Measurements from ENCODE around the gene SRGAP3.

Gene SRGAP3

GRCh38 chr3:8985411-8985831, 264.0 kb downstream of the SRGAP3 start:
- Histone ChIP-seq H3K36me3 (ENCODE audit: control insufficient read depth, insufficient read depth, low read length) (no peaks in the 10 kb centered on the region), H3K4me1 (ENCODE audit: control insufficient read depth, insufficient read depth, low read length) (peaks cover 30% of the 10 kb centered on the region), H3K9me3 (ENCODE audit: control insufficient read depth, low read length) (no peaks in the 10 kb centered on the region), H3K4me3 (ENCODE audit: low read length) (no peak overlapping the region), H3K27me3 (ENCODE audit: control insufficient read depth, insufficient read depth, low read length) (no peaks in the 10 kb centered on the region), H3K9ac (ENCODE audit: low read length) (no peak overlapping the region)

GRCh38 chr3:8984526-8984925, 264.9 kb downstream of the SRGAP3 start:
- H3K4me3 ChIP-seq (ENCODE audit: low read length): no peak overlapping the region
- peaks cover 30% of the 10 kb centered on the region for H3K4me1 ChIP-seq (ENCODE audit: control insufficient read depth, insufficient read depth, low read length)
- no peaks in the 10 kb centered on the region for H3K9me3 ChIP-seq (ENCODE audit: control insufficient read depth, low read length)
- no peaks in the 10 kb centered on the region for H3K27me3 ChIP-seq (ENCODE audit: control insufficient read depth, insufficient read depth, low read length)
- no peaks in the 10 kb centered on the region for H3K36me3 ChIP-seq (ENCODE audit: control insufficient read depth, insufficient read depth, low read length)
- H3K9ac ChIP-seq (ENCODE audit: low read length): no peak overlapping the region

- Histone ChIP-seq H3K9me3 (ENCODE audit: control insufficient read depth, low read length) (no peaks in the 10 kb centered on the region), H3K36me3 (ENCODE audit: control insufficient read depth, insufficient read depth, low read length) (no peaks in the 10 kb centered on the region), H3K4me1 (ENCODE audit: control insufficient read depth, insufficient read depth, low read length) (peaks cover 30% of the 10 kb centered on the region), H3K27me3 (ENCODE audit: control insufficient read depth, insufficient read depth, low read length) (no peaks in the 10 kb centered on the region), H3K4me3 (ENCODE audit: low read length) (no peak overlapping the region), H3K9ac (ENCODE audit: low read length) (no peak overlapping the region)
These were observed 265.4 kb downstream of the SRGAP3 start for GRCh38 chr3:8984081-8984480.

GRCh38 chr3:8983591-8983990, 265.9 kb downstream of the SRGAP3 start:
- H3K36me3 ChIP-seq (ENCODE audit: control insufficient read depth, insufficient read depth, low read length): no peaks in the 10 kb centered on the region
- H3K4me3 ChIP-seq (ENCODE audit: low read length): no peak overlapping the region
- H3K9me3 ChIP-seq (ENCODE audit: control insufficient read depth, low read length): no peaks in the 10 kb centered on the region
- no peak overlapping the region for H3K9ac ChIP-seq (ENCODE audit: low read length)
- no peaks in the 10 kb centered on the region for H3K27me3 ChIP-seq (ENCODE audit: control insufficient read depth, insufficient read depth, low read length)
- peaks cover 30% of the 10 kb centered on the region for H3K4me1 ChIP-seq (ENCODE audit: control insufficient read depth, insufficient read depth, low read length)

GRCh38 chr3:8983026-8983425, 266.4 kb downstream of the SRGAP3 start:
- Histone ChIP-seq H3K27me3 (ENCODE audit: control insufficient read depth, insufficient read depth, low read length) (no peaks in the 10 kb centered on the region), H3K36me3 (ENCODE audit: control insufficient read depth, insufficient read depth, low read length) (no peaks in the 10 kb centered on the region), H3K9me3 (ENCODE audit: control insufficient read depth, low read length) (no peaks in the 10 kb centered on the region), H3K4me1 (ENCODE audit: control insufficient read depth, insufficient read depth, low read length) (peaks cover 30% of the 10 kb centered on the region), H3K4me3 (ENCODE audit: low read length) (no peak overlapping the region), H3K9ac (ENCODE audit: low read length) (no peak overlapping the region)

- Histone ChIP-seq H3K4me3 (ENCODE audit: low read length) (no peak overlapping the region), H3K27me3 (ENCODE audit: control insufficient read depth, insufficient read depth, low read length) (no peaks in the 10 kb centered on the region), H3K36me3 (ENCODE audit: control insufficient read depth, insufficient read depth, low read length) (no peaks in the 10 kb centered on the region), H3K9ac (ENCODE audit: low read length) (no peak overlapping the region), H3K4me1 (ENCODE audit: control insufficient read depth, insufficient read depth, low read length) (peaks cover 25% of the 10 kb centered on the region), H3K9me3 (ENCODE audit: control insufficient read depth, low read length) (no peaks in the 10 kb centered on the region)
These were observed 266.9 kb downstream of the SRGAP3 start for GRCh38 chr3:8982509-8982908.

- Histone ChIP-seq H3K4me1 (ENCODE audit: control insufficient read depth, insufficient read depth, low read length) (peaks cover 23% of the 10 kb centered on the region), H3K9ac (ENCODE audit: low read length) (no peak overlapping the region), H3K27me3 (ENCODE audit: control insufficient read depth, insufficient read depth, low read length) (no peaks in the 10 kb centered on the region), H3K4me3 (ENCODE audit: low read length) (no peak overlapping the region), H3K9me3 (ENCODE audit: control insufficient read depth, low read length) (no peaks in the 10 kb centered on the region), H3K36me3 (ENCODE audit: control insufficient read depth, insufficient read depth, low read length) (no peaks in the 10 kb centered on the region)
These were observed 267.7 kb downstream of the SRGAP3 start for GRCh38 chr3:8981700-8982099.

- no peaks in the 10 kb centered on the region for H3K36me3 ChIP-seq (ENCODE audit: control insufficient read depth, insufficient read depth, low read length)
- no peaks in the 10 kb centered on the region for H3K9me3 ChIP-seq (ENCODE audit: control insufficient read depth, low read length)
- no peaks in the 10 kb centered on the region for H3K27me3 ChIP-seq (ENCODE audit: control insufficient read depth, insufficient read depth, low read length)
- H3K9ac ChIP-seq (ENCODE audit: low read length): no peak overlapping the region
- H3K4me3 ChIP-seq (ENCODE audit: low read length): no peak overlapping the region
- H3K4me1 ChIP-seq (ENCODE audit: control insufficient read depth, insufficient read depth, low read length): peaks cover 23% of the 10 kb centered on the region
These were observed 268.1 kb downstream of the SRGAP3 start for GRCh38 chr3:8981296-8981695.

- H3K4me1 ChIP-seq (ENCODE audit: control insufficient read depth, insufficient read depth, low read length): peaks cover 23% of the 10 kb centered on the region
- no peaks in the 10 kb centered on the region for H3K27me3 ChIP-seq (ENCODE audit: control insufficient read depth, insufficient read depth, low read length)
- no peaks in the 10 kb centered on the region for H3K9me3 ChIP-seq (ENCODE audit: control insufficient read depth, low read length)
- no peaks in the 10 kb centered on the region for H3K36me3 ChIP-seq (ENCODE audit: control insufficient read depth, insufficient read depth, low read length)
- no peak overlapping the region for H3K9ac ChIP-seq (ENCODE audit: low read length)
- H3K4me3 ChIP-seq (ENCODE audit: low read length): no peak overlapping the region
These were observed 268.6 kb downstream of the SRGAP3 start for GRCh38 chr3:8980756-8981257.

GRCh38 chr3:8979262-8979661, 270.2 kb downstream of the SRGAP3 start:
- Histone ChIP-seq H3K9me3 (ENCODE audit: control insufficient read depth, low read length) (no peaks in the 10 kb centered on the region), H3K9ac (ENCODE audit: low read length) (no peak overlapping the region), H3K27me3 (ENCODE audit: control insufficient read depth, insufficient read depth, low read length) (no peaks in the 10 kb centered on the region), H3K4me1 (ENCODE audit: control insufficient read depth, insufficient read depth, low read length) (peaks cover 20% of the 10 kb centered on the region), H3K4me3 (ENCODE audit: low read length) (no peak overlapping the region), H3K36me3 (ENCODE audit: control insufficient read depth, insufficient read depth, low read length) (no peaks in the 10 kb centered on the region)

- Histone ChIP-seq H3K36me3 (ENCODE audit: control insufficient read depth, insufficient read depth, low read length) (no peaks in the 10 kb centered on the region), H3K9me3 (ENCODE audit: control insufficient read depth, low read length) (no peaks in the 10 kb centered on the region), H3K4me3 (ENCODE audit: low read length) (no peak overlapping the region), H3K9ac (ENCODE audit: low read length) (no peak overlapping the region), H3K4me1 (ENCODE audit: control insufficient read depth, insufficient read depth, low read length) (peaks cover 13% of the 10 kb centered on the region), H3K27me3 (ENCODE audit: control insufficient read depth, insufficient read depth, low read length) (no peaks in the 10 kb centered on the region)
These were observed 270.9 kb downstream of the SRGAP3 start for GRCh38 chr3:8978551-8978950.

GRCh38 chr3:8976540-8977182, 272.8 kb downstream of the SRGAP3 start:
- no peak overlapping the region for H3K9ac ChIP-seq (ENCODE audit: low read length)
- H3K27me3 ChIP-seq (ENCODE audit: control insufficient read depth, insufficient read depth, low read length): no peaks in the 10 kb centered on the region
- H3K4me1 ChIP-seq (ENCODE audit: control insufficient read depth, insufficient read depth, low read length): no peaks in the 10 kb centered on the region
- no peak overlapping the region for H3K4me3 ChIP-seq (ENCODE audit: low read length)
- no peaks in the 10 kb centered on the region for H3K36me3 ChIP-seq (ENCODE audit: control insufficient read depth, insufficient read depth, low read length)
- no peaks in the 10 kb centered on the region for H3K9me3 ChIP-seq (ENCODE audit: control insufficient read depth, low read length)

Data from mucosa of stomach (tissue), 1 donor.